NCI-H2081 treated with DMSO at 0.1 percent for 48 hours (cell line): ENCODE measurements around the gene TUBG1.
"Not testable (repeated sequence)": the region's sequence is repeated elsewhere in the genome, so short reads cannot be mapped to it uniquely, and the experiment has no call there.

Experiments used
- DNase-seq: peaks from one replicate; lab custom pipeline; 2025; lab: John Stamatoyannopoulos, UW

TUBG1 gene

DNA sequence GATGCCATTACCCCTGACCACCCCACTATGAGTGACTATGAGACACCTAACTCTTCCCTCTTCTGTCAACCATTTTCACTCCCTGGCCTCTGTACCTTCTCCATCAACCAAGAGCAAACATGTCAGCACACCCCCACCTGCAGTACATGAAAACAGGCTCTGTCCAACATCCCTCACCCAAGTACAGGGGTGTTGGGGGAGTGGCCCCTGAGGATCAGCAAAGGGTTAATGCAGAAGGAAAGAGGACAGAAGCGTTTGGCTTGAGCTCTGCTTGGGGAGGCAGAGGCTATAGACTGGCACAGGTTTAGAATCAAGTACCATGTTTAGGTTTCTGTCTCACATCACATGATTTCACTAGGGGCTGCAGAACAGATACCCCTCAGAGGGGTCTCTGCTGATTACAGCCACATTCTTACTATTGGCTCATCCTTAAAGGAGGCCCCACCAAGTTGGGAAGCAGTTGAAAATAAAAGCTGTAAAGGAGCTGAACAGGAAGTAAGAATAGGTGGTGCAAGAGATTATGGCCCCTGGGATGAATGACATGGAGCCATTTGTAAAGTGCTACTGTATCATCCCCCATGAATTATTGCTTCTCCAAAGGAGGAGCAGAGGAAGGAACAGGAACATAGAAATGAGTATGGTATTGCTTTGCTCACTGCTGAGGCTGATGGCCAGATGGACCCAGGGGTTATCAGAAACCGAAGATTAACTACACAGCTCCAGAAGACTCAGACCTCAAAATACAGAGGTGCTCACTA, 29.5 kb upstream of the TUBG1 start:
- no peak for DNase-seq

DNA sequence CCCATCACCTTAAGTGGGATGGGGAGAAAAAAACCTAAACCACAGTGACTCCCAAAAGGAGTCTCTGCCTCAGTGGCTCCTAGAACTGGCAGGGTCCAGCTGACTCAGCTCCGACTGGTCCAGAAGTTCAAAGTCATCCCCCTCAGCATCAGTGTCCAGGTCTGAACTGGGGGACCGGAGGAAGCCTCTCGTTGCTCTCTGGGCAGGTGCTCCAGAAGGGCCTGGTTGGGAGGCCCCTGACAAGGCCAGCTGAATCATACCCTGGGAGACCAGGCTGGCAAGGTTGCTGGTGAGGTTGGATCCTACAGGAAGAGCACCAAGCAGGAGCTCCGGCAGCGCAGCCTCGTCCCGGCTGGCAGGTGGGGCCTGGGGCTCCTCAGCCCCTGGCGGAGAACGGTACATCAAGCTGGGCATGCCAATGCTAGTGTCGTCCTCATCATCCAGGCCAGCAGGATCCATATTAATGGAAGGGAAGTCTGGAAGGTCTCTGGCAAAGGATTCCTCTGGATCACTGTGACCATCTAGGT, 27.7 kb upstream of the TUBG1 start:
- DNase-seq: no peak

DNA sequence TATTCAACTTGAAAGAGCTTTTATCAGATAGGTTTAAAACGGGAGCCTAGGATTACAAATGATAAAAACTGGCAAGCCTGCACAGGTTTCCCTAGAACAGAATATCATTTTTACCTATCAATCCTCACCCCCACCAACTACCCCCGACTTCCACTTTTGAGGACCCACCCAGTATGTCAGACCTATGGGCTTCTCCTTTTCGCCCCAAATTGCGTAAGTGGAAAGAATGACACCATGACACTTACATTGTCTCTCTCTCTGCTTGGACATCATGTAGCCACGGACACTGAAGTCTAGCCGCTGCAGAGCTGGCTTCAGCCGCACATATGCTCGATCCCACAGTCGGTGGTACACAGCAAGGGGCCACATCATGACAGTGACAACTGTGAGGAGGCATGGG, 24.6 kb upstream of the TUBG1 start:
- no peak for DNase-seq

DNA sequence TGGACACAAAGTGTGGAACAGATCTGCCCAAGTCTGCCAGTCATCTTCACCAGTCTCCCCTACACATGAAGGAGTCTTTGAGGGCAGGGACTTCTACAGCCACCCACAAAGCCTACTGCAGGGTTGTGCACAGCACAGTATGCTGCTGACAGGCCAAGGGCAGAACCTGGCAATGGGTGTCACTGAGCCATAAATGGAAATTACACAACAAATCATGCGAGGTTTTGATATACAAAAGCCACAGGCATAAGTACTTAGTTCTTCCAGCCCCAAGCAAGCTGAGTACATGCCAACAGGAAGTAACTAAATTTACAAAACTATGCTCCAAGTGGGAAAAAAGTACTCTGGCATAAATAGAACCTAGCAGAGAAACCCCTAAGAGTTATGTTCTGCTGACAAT, 24.1 kb upstream of the TUBG1 start:
- no peak for DNase-seq

DNA sequence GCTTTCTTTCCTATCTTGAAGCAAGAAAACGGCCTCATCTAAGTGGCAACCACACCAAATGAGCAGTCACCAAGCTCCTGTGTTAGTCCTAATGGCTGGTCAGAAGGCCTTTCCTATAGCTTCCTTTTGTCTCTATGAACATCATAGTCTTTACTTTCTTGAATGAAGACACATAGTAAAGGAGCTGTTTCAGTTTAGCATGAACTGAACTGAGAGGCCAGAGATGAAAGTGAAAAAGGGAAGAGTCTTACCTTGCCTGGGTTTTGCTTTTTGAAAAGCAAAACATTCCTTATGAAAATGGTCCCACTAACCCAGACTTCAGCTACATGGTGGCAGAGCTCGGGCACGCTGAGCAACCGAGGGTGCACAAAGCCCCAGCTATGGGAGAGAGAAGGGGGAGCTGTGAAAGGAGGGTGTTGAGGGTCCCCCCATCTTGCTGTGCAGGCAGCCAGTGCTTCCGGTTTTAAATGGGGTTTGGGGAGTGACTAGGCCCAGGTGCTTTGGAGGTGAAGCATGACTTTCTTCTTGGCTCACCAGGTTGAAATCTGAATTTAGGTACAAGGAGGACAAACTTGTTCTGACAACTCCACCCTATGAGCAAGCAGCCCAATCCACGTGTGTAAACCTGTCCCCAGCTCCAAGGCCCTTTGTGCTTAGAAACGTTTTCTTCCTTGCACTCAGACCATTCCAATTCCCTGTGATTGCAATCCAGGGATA, 22.8 kb upstream of the TUBG1 start:
- no peak for DNase-seq

DNA sequence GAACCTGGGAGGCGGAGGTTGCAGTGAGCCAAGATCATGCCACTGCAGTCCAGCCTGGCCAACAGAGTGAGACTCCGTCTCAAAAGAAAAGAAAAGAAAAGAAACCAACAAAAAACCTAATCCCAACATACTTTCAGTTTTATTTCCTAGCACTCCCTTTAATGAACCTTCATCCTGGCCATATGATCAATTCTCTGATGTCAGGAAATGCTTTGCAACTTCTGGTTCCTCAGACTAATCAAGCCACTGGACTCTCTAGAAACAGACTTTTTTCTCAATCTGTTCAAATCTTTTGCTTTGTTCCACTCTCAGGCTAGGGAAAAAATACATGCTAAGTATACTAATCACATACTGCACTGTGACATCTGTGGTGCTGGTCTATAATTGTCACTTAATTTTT, 18.6 kb upstream of the TUBG1 start:
- DNase-seq: no peak

DNA sequence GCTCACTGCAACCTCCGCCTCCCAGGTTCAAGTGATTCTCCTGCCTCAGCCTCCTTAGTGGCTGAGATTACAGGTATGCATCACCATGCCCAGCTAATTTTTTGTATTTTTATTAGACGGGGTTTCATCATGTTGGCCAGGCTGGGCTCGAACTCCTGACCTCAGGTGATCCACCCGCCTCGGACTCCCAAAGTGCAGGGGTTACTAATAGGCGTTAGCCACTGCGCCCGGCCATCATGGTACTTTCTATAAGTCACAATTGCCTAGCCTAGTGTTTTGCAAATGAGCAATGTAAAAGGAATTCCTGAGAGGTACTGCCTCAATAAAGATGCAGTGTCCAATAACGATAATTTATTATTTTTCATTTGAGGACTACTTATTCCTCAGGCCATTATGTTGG, 18.1 kb upstream of the TUBG1 start:
- no peak for DNase-seq

DNA sequence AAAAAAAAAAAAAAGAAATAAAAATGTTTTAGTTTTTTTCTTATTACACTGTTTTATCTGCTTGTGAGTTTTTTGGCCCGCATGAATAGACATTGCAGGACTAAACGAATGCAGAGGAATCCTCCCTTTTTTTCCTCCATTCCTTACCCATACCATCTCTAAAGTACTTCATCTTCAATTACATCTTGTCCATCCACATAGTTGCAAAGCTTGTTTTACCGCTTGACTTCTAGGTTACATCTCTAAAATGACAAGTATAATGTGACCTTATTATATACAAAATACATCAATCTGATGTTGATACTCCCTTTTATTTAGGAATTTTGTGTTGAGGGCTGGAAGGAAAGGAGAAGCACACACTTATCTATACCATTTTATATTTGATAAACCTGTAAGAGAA, 13.1 kb upstream of the TUBG1 start:
- no peak for DNase-seq

DNA sequence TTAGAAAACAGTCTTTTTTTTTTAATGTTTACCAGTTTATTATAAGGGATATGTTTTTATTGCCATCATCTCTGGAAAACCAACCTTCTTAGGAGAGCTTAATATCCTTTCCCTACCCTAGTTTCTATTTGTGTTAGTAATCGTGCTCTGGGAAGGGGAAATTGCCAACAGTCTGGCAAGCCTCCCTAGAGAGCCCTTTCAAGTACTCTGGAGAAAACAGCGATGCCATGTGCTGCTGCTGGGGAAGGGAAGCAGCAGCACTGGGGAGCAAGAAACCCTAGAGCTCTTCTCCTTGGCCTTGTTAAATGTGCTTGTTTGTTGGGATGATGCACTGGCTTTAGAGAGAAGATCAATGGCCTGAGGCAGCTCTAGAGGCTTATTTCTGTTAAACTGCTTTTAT, 10.6 kb upstream of the TUBG1 start:
- DNase-seq: no peak

DNA sequence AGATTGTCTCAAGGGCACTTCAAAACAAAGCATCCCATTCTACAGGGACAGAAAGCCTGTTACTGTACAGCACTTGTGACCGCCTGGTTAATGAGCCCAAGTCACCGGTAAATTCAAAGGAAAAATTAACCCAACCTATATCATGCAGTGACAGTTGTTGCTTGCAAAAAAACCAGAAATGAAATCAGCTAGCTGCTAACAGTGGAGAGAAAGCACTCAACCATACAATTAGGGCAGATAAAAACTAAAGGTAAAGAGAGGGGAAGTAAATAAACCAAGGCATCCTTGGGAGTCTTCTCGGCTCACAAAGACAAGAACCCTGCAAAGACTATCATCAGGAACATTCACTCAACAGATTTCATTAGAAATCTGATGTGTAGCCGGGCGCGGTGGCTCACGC, 6.2 kb upstream of the TUBG1 start:
- no peak for DNase-seq

DNA sequence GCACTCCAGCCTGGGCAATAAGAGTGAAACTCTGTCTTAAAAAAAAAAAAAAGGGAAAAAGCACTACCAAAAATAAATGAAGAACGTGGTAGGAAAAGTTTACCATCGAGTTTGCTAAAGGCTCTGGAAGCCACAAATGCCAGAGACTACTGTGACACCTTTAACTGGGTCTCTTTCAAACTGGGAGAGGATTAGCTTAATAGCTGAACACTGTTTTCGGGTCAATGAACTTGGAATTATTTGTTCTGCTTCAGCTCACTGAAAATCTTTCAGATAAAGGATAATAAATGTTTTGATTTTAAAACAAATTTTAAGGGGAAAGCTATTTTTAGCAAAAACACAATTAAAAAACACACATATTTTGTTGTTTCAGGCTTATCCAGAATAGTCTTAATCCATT, 1.7 kb upstream of the TUBG1 start:
- DNase-seq: no peak

DNA sequence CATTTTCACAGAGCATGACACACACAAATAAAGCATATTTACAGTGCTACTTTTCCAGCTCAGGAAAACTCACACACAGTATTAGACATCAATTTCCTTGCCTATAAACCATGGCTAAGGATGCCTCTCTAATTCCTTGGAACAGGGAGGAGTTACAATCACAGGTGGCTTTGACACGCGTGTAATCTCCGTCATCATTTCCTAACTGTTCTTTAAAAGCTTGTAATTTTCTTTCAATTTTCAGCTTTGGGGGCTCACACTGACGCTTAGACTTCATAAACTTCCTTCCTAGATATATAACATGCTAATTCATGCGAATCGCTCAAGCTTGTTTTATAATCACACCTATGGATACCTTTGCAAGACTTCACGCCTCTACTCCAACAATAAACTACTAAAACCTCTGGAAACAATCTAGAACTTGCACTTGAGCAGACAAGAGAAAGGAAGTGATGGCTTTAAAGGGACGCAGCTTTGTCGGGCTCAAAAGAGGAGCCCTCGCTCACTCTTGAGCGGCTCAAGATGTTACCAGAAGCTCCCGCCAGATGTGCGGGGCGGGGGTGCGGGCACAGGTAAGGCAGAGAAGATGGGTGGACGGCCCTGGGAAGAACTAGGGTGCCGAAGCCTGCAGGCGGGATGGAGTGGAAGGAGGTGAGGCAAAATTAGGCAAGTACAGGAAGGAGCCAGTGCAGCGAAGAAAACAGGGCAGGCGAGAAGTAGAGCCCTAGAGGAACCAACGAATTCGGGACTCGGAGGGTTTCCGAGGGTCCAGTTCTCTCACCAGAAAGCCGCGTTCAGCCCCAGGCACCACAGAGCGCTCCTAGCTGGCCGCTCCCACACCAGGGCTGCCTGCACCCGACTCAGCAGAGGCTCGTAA, 940 bp upstream of the TUBG1 start:
- no peak for DNase-seq

DNA sequence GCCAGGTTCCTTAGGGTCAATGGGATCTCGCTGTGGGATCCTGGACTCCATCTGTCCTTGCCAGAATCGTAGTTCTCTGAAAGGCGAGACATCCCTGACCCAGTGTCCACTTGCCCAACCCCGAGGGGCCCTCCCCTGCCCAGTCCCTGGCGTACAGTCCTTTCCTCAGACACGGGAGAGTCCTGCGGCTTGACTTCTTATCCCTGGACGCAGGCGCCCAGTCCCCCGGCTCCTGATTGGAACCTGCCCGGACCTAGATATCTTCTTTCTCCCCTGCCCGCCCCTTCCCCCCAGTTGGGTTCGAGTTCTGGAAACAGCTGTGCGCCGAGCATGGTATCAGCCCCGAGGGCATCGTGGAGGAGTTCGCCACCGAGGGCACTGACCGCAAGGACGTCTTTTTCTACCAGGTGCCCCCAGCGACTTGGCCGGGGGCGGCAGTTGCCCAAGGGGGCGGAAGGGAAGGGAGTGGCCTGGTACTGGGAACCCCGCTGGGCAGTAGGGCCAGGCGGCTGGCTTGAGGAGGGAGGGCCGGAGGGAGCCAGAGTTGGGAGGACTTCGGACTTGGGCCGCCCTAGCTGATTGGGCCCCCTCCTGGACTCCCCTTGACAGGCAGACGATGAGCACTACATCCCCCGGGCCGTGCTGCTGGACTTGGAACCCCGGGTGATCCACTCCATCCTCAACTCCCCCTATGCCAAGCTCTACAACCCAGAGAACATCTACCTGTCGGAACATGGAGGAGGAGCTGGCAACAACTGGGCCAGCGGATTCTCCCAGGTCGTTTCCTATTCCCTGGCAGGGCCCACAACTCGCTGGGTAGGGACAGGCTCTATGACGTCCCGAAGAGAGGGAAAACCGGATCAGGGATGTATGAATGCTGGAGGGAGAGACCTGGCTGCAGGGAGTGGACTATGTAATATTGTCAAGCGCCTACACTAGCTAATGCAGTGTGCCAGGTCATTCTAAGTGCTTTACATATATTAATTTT, 625 bp downstream of the TUBG1 start:
- not testable (repeated sequence) for DNase-seq

DNA sequence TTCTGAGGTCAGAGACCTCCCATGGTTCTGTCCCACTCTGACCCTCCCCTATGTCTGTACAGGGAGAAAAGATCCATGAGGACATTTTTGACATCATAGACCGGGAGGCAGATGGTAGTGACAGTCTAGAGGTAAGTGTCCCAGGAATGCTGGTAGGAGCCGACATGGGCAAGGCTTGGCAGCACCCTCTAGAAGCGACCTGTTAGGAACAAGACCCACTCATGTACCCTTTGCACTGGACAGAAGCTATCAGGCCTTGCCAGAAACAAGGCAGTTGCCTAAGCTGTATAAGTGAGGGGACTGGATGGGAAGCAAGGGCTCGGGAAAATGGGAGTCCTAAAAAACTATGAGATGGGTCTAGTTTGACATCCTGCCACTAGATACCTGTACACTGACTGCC, 2.5 kb downstream of the TUBG1 start:
- DNase-seq: no peak

DNA sequence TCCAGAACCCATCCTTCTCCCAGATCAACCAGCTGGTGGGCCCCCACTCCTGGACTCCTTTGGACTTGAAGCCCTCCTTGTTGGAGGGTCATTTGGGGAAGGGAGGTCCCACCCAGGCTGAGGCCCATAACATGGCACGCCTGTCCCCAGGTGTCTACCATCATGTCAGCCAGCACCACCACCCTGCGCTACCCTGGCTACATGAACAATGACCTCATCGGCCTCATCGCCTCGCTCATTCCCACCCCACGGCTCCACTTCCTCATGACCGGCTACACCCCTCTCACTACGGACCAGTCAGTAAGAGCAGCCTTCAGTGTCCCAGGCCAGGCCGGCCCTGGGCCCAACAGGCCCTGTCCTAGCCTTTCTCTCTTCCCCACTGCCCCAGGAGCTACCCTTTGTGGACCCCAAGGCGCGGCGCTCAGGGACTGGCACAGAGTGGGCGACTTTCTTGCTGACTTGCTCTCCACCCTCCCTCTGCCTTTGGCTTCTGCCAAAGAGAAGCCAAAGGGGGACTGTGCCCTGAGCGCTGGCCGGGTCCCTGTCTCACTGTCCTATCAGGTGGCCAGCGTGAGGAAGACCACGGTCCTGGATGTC, 4.3 kb downstream of the TUBG1 start:
- DNase-seq: no peak

DNA sequence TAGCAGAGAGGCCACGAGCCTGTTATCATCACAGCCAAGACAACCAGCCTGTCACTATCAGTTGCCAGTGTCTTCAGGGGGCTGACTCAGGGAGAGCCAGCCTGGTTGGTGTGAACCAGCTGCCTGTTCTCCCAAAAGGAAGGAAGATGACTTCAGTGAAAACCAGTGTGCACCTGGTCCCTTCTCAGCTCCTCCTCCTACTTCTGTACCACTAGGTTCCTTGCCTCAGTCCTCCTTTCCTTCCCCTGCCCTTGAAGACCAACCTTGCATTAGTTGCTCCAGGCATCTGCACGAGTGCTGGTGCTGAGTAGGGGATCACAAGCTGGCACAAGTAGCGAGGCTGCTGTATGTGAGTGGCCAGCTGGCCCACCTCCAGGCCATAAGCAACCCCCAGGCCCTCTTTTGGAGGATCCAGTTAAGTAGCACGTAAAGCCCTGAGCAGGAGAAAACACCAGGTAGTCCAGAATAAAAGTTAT, 8.5 kb downstream of the TUBG1 start:
- no peak for DNase-seq

DNA sequence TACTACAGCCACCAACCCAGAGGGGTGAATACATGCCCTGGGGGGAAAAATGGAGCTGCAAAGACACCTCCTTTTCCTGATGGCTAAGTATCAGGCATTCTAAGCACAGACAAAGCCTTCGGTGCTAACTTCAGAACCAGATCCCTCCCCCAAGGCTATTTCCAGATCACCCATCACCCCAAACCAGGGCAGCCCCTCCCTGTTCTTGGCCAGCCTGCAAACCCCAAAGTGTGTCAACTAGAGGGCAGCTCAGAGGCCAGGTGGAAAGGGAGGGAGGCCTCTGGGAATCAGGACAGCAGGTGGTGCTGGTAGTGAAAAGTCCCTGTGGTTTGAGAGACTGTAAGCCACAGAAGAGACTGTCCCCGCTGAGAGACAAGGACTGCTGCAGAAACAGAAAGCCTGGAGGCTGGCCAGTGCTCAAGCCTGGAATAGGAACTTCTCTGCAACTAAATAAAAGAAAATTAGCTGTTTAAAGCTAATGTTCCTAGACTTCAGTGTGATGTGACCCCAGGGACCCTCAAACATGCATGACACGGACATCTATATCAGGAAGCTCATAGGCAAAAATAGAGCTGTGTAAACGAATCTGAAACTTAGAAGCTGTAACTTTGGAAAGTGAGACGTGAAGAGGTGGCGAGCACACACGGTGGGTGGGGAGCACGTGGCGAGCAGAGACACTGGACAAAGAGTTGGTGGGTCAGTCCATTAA, 9.1 kb downstream of the TUBG1 start:
- DNase-seq: no peak

DNA sequence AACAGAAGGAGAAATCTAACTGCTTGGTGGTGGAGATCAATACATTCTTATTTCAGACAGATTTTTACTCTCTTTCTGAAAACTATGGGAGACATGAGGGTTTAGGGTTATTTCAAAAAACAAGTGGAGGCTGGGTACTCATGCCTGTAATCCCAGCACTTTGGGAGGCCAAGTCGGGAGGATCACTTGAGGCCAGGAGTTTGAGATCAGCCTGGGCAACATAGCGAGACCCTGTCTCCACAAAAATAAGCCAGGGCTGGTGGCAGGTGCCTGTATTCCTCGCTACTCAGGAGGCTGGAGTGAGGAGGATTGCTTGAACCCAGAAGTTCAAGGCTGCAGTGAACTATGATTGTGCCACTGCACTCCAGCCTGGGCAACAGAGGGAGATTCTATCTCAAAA, 12.5 kb downstream of the TUBG1 start:
- DNase-seq: not testable (repeated sequence)

DNA sequence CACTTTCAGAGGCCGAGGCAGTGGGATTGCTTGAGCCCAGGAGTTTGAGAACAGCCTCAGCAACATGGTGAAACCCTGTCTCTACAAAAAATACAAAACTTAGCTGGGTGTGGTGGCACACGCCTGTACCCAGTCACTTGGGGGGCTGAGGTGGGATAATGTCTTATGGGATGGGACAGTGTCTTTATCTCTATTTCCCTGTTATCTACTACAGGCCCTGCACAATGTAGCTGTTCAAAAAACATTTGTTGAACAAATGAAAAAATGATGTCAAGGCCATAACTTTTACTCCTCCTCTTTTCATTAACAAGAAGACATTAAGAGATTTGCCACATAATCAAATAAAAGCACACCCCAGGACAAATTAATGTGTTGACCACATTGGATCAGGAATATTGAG, 13.8 kb downstream of the TUBG1 start:
- no peak for DNase-seq
